ENCODE measurements around the gene VTI1A. TPM values are rescaled to one million over a fixed set of nuclear protein-coding genes. Genes with fewer than 3 reads are reported as not detected.

Gene VTI1A
- polyA plus RNA-seq, 2 of the 4 experiments (the other 2 are of a cell fraction), result 17.0 to 25.3 TPM

- H3K4me2 ChIP-seq, result no peak overlapping the region
- no peak overlapping the region for H3K27ac ChIP-seq
- ATAC-seq, result no peak
- no peaks in the 10 kb centered on the region for H3K9me3 ChIP-seq
- WGBS (ENCODE audit: missing lambda C conversion rate), result 90% methylated on average over 2 of the region's 2 CpGs
- no peak for FAIRE-seq
- DNase-seq (ENCODE audit: low read depth in 1 of 2, low spot score in 1 of 2), result no peak
- H3K4me1 ChIP-seq, result 0 out of 3 replicates have a peak, but pooled peaks cover 2% of the 10 kb centered on the region
- no peak for TF ChIP-seq SMC3 (IDR thresholded peaks at IDR 0.05)
- TF ChIP-seq RNF2 (IDR thresholded peaks at IDR 0.05; ENCODE audit: borderline replicate concordance, low read depth), result no peak
- no peak for TF ChIP-seq KDM5A (IDR thresholded peaks at IDR 0.05)
- no peak for TF ChIP-seq HEYL (CRISPR knock-in tag; IDR thresholded peaks at IDR 0.05)
- no peak for TF ChIP-seq TP53 (CRISPR knock-in tag; IDR thresholded peaks at IDR 0.05)
- TF ChIP-seq NFE2L2 (conservative IDR thresholded peaks at IDR 0.05; ENCODE audit: low read length), result no peak
- no peak for TF ChIP-seq RARB (CRISPR knock-in tag; IDR thresholded peaks at IDR 0.05)
- no peak for TF ChIP-seq MAX (IDR thresholded peaks at IDR 0.05)
- TF ChIP-seq EHMT2 (IDR thresholded peaks at IDR 0.05; ENCODE audit: low read depth), result no peak
- TF ChIP-seq GATA3 (IDR thresholded peaks at IDR 0.05; ENCODE audit: borderline replicate concordance), result no peak
- no peak for TF ChIP-seq CHD2 (IDR thresholded peaks at IDR 0.05; ENCODE audit: low read length, partially characterized antibody)
- no peak for TF ChIP-seq HOXB5 (CRISPR knock-in tag; IDR thresholded peaks at IDR 0.05)
- TF ChIP-seq FOXS1 (CRISPR knock-in tag; IDR thresholded peaks at IDR 0.05), result no peak
- TF ChIP-seq E2F6 (IDR thresholded peaks at IDR 0.05; ENCODE audit: borderline replicate concordance, low read depth), result no peak
- TF ChIP-seq NPAS2 (CRISPR knock-in tag; IDR thresholded peaks at IDR 0.05; ENCODE audit: borderline replicate concordance), result no peak
- no peak for TF ChIP-seq EP300 (IDR thresholded peaks at IDR 0.05)
- no peak for TF ChIP-seq HES2 (IDR thresholded peaks at IDR 0.05)
- H3K4me3 ChIP-seq, result no peak overlapping the region
- ChIA-PET CTCF (no interaction called here), POLR2A (no interaction called here)
Observed at GRCh38 chr10:112758961-112759360, 311.9 kb downstream of the VTI1A start.

- 92% methylated on average over 7 of the region's 7 CpGs for WGBS (ENCODE audit: missing lambda C conversion rate)
- FAIRE-seq, result no peak
- TF ChIP-seq PBX3 (IDR thresholded peaks at IDR 0.05) (no peak), NR3C1 (IDR thresholded peaks at IDR 0.05) (no peak), KDM5A (IDR thresholded peaks at IDR 0.05) (no peak), ATOH8 (CRISPR knock-in tag; IDR thresholded peaks at IDR 0.05; ENCODE audit: low read depth) (no peak), ESRRA (IDR thresholded peaks at IDR 0.05; ENCODE audit: borderline replicate concordance, low read length) (no peak), SMC3 (IDR thresholded peaks at IDR 0.05) (no peak)
- Histone ChIP-seq H3K27ac (no peak overlapping the region), H3K4me3 (no peak overlapping the region), H3K4me2 (no peak overlapping the region), H3K9me3 (no peaks in the 10 kb centered on the region), H3K4me1 (no peaks in the 10 kb centered on the region)
- no peak for ATAC-seq
- DNase-seq (ENCODE audit: low read depth in 1 of 2, low spot score in 1 of 2), result no peak
- ChIA-PET CTCF (no interaction called here), POLR2A (no interaction called here)
Observed at GRCh38 chr10:112759496-112759895, 312.5 kb downstream of the VTI1A start.

- ChIA-PET CTCF (interaction anchor here (0.9 to 2.0 kb wide), 2 partner anchors 11 to 17 kb away, joined by 3 to 5 read pairs; no protein-coding TSS in a partner anchor), POLR2A (no interaction called here)
- Histone ChIP-seq H3K9me3 (no peaks in the 10 kb centered on the region), H3K4me2 (no peak overlapping the region), H3K4me3 (no peak overlapping the region), H3K27ac (no peak overlapping the region), H3K4me1 (no peaks in the 10 kb centered on the region)
- 86% methylated on average over 3 of the region's 3 CpGs for WGBS (ENCODE audit: missing lambda C conversion rate)
- no peak for DNase-seq (ENCODE audit: low read depth in 1 of 2, low spot score in 1 of 2)
- ATAC-seq, result no peak
- FAIRE-seq, result no peak
- TF ChIP-seq HEYL (CRISPR knock-in tag; IDR thresholded peaks at IDR 0.05) (no peak), PHF8 (IDR thresholded peaks at IDR 0.05; ENCODE audit: borderline replicate concordance, low read depth) (no peak), RAD21 (conservative IDR thresholded peaks at IDR 0.05 in 1 of 2, IDR thresholded peaks at IDR 0.05 in 1 of 2) (no peak), NFE2L2 (conservative IDR thresholded peaks at IDR 0.05; ENCODE audit: low read length) (no peak), ZNF302 (CRISPR knock-in tag; IDR thresholded peaks at IDR 0.05) (no peak), KDM5A (IDR thresholded peaks at IDR 0.05) (no peak), CTCF (IDR thresholded peaks at IDR 0.05) (no peak), USF2 (IDR thresholded peaks at IDR 0.05) (no peak), HDAC2 (IDR thresholded peaks at IDR 0.05) (no peak), HOXB13 (CRISPR knock-in tag; IDR thresholded peaks at IDR 0.05; ENCODE audit: low read depth) (no peak), FOSB (CRISPR knock-in tag; IDR thresholded peaks at IDR 0.05) (no peak), CEBPB (IDR thresholded peaks at IDR 0.05) (no peak), MAFK (IDR thresholded peaks at IDR 0.05; ENCODE audit: partially characterized antibody) (no peak), HES2 (IDR thresholded peaks at IDR 0.05) (no peak)
Observed at GRCh38 chr10:112761256-112761655, 314.2 kb downstream of the VTI1A start.

Measured in A549 (cell line).